ENCODE data around the gene RASGRP1. TPM values are rescaled to one million over a fixed set of nuclear protein-coding genes. Genes with fewer than 3 reads are reported as not detected.

The RASGRP1 gene
- polyA plus RNA-seq, 1 of the 3 experiments (the other 2 are of a cell fraction) = 0.03 TPM

DNA sequence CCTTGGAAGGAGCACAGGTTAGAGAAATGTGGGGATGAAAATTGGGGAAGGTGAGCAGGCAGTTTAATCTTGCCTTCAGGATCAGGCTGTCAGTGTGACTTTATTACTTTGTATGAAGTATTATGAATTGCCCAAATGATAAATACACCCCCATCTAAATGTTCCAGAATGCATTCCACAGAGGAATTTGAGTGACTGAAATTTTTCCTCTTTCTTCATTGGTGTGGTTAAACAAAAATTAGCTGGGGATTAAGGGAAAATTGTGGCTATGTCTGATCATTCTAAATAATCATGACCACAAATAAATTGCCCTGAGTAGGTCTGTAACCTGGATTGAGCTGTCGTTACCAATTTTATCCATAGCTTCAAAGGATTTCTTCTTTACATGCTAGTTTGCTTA, 77.2 kb downstream of the RASGRP1 start:
- no peak for TF ChIP-seq SMC3 (IDR thresholded peaks at IDR 0.05; ENCODE audit: low read depth, low read length)
- no peak for TF ChIP-seq CHD2 (IDR thresholded peaks at IDR 0.05; ENCODE audit: low read length, partially characterized antibody)
- Histone ChIP-seq H3K9me3 (no peaks in the 10 kb centered on the region), H3K27ac (ENCODE audit: low read depth in 2 of 2, low read length in 1 of 2) (no peak overlapping the region), H4K20me1 (ENCODE audit: insufficient read depth) (no peaks in the 10 kb centered on the region), H3F3A (replicated peaks; ENCODE audit: insufficient read depth) (peaks cover 24% of the 10 kb centered on the region), H3K4me3 (ENCODE audit: low read depth in 2 of 2, low read length in 1 of 2) (no peak overlapping the region), H3K4me1 (ENCODE audit: control insufficient read depth in 1 of 2, insufficient read depth in 2 of 2, low read depth in 1 of 2, low read length in 1 of 2) (peaks cover 0 to 16% of the 10 kb centered on the region in 2 experiments; a peak in 2 of 4 replicates), H3K9ac (no peak overlapping the region), H2AFZ (ENCODE audit: low read depth) (no peak overlapping the region), H3K79me2 (ENCODE audit: insufficient read depth) (no peaks in the 10 kb centered on the region), H3K36me3 (replicated peaks in 1 of 2; ENCODE audit: control insufficient read depth in 1 of 2, insufficient read depth in 2 of 2, low read length in 1 of 2) (peaks cover 37 to 39% of the 10 kb centered on the region in 2 experiments), H3K4me2 (no peak overlapping the region), H3K27me3 (ENCODE audit: insufficient read depth) (no peaks in the 10 kb centered on the region), H3K9me2 (no peaks in the 10 kb centered on the region)
- DNase-seq = no peak
- ChIA-PET POLR2A (no interaction called here), CTCF (no interaction called here)
- WGBS (ENCODE audit: low lambda C conversion rate) = 96% methylated on average over 1 of the region's 1 CpG

DNA sequence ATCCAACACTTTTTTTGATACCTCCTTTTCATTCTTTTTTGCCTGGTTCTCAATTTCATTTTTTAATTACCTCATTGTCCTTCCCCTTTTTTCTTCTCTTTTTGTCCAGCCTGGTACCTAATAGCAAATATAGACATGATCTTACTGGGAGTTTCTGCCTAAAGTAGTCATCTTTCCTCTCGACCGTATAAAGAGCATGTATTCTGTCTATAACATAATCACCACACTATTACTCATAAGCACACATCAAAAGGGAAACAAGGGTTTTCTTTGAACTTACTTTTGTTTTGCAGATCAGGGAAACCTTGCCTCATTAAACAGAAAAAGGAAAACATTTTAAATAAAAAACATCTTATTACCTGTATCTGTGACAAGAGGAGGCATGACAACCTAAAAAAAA, 77.7 kb downstream of the RASGRP1 start:
- Histone ChIP-seq H3K27ac (ENCODE audit: low read depth in 2 of 2, low read length in 1 of 2) (no peak overlapping the region), H3K9me2 (no peaks in the 10 kb centered on the region), H2AFZ (ENCODE audit: low read depth) (no peak overlapping the region), H3K4me3 (ENCODE audit: low read depth in 2 of 2, low read length in 1 of 2) (no peak overlapping the region), H3K79me2 (ENCODE audit: insufficient read depth) (no peaks in the 10 kb centered on the region), H4K20me1 (ENCODE audit: insufficient read depth) (no peaks in the 10 kb centered on the region), H3K36me3 (replicated peaks in 1 of 2; ENCODE audit: control insufficient read depth in 1 of 2, insufficient read depth in 2 of 2, low read length in 1 of 2) (peaks cover 42 to 43% of the 10 kb centered on the region in 2 experiments), H3K27me3 (ENCODE audit: insufficient read depth) (no peaks in the 10 kb centered on the region), H3K9me3 (no peaks in the 10 kb centered on the region), H3K4me2 (no peak overlapping the region), H3K9ac (no peak overlapping the region), H3F3A (replicated peaks; ENCODE audit: insufficient read depth) (peaks cover 24% of the 10 kb centered on the region), H3K4me1 (ENCODE audit: control insufficient read depth in 1 of 2, insufficient read depth in 2 of 2, low read depth in 1 of 2, low read length in 1 of 2) (peaks cover 0 to 16% of the 10 kb centered on the region in 2 experiments; a peak in 2 of 4 replicates)
- no peak for DNase-seq
- TF ChIP-seq SIN3A (IDR thresholded peaks at IDR 0.05; ENCODE audit: borderline replicate concordance, low read depth, low read length) (no peak), NRF1 (IDR thresholded peaks at IDR 0.05; ENCODE audit: low read depth, low read length) (no peak)
- TF ChIP-seq, protein P1, sequence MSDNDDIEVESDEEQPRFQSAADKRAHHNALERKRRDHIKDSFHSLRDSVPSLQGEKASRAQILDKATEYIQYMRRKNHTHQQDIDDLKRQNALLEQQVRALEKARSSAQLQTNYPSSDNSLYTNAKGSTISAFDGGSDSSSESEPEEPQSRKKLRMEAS (IDR thresholded peaks at IDR 0.05; ENCODE audit: low read depth) = no peak
- 97% methylated on average over 2 of the region's 2 CpGs for WGBS (ENCODE audit: low lambda C conversion rate)
- CTCF ChIA-PET = interaction anchor here (1.1 kb wide), 1 partner anchor 45 kb away, joined by 3 read pairs; no protein-coding TSS in a partner anchor
- POLR2A ChIA-PET = no interaction called here

DNA sequence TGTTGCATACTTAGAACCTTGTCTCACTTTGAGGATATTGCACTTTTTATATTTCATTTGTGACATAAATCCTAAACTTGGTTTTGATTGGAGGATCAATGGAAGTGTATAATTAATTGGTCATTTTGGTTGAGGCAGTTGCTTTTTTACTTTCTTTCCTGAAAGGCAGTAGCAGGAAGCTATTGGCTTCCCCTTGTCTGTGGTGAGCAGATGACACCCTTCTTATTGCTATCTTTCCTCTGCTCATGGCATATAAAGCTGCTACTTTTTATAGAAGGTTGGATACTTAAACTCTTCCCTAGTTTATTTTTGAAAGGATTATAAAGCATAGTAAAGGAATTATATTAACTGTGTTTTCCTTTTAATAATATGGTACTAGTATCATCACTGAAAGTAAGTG, 82.0 kb downstream of the RASGRP1 start:
- Histone ChIP-seq H4K20me1 (ENCODE audit: insufficient read depth) (no peaks in the 10 kb centered on the region), H3K9ac (no peak overlapping the region), H3K27ac (ENCODE audit: low read depth in 2 of 2, low read length in 1 of 2) (no peak overlapping the region), H3K79me2 (ENCODE audit: insufficient read depth) (0 out of 2 replicates have a peak, but pooled peaks cover 7% of the 10 kb centered on the region), H3K27me3 (ENCODE audit: insufficient read depth) (no peaks in the 10 kb centered on the region), H3F3A (replicated peaks; ENCODE audit: insufficient read depth) (peaks cover 14% of the 10 kb centered on the region), H3K36me3 (replicated peaks in 1 of 2; ENCODE audit: control insufficient read depth in 1 of 2, insufficient read depth in 2 of 2, low read length in 1 of 2) (peaks cover 50 to 53% of the 10 kb centered on the region in 2 experiments), H2AFZ (ENCODE audit: low read depth) (no peak overlapping the region), H3K9me2 (no peaks in the 10 kb centered on the region), H3K9me3 (no peaks in the 10 kb centered on the region), H3K4me3 (ENCODE audit: low read depth in 2 of 2, low read length in 1 of 2) (no peak overlapping the region), H3K4me1 (ENCODE audit: control insufficient read depth in 1 of 2, insufficient read depth in 2 of 2, low read depth in 1 of 2, low read length in 1 of 2) (peaks cover 0 to 9% of the 10 kb centered on the region in 2 experiments; a peak in 3 of 4 replicates), H3K4me2 (no peak overlapping the region)
- TF ChIP-seq, protein P2, sequence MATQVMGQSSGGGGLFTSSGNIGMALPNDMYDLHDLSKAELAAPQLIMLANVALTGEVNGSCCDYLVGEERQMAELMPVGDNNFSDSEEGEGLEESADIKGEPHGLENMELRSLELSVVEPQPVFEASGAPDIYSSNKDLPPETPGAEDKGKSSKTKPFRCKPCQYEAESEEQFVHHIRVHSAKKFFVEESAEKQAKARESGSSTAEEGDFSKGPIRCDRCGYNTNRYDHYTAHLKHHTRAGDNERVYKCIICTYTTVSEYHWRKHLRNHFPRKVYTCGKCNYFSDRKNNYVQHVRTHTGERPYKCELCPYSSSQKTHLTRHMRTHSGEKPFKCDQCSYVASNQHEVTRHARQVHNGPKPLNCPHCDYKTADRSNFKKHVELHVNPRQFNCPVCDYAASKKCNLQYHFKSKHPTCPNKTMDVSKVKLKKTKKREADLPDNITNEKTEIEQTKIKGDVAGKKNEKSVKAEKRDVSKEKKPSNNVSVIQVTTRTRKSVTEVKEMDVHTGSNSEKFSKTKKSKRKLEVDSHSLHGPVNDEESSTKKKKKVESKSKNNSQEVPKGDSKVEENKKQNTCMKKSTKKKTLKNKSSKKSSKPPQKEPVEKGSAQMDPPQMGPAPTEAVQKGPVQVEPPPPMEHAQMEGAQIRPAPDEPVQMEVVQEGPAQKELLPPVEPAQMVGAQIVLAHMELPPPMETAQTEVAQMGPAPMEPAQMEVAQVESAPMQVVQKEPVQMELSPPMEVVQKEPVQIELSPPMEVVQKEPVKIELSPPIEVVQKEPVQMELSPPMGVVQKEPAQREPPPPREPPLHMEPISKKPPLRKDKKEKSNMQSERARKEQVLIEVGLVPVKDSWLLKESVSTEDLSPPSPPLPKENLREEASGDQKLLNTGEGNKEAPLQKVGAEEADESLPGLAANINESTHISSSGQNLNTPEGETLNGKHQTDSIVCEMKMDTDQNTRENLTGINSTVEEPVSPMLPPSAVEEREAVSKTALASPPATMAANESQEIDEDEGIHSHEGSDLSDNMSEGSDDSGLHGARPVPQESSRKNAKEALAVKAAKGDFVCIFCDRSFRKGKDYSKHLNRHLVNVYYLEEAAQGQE (IDR thresholded peaks at IDR 0.05; ENCODE audit: low read depth, low read length) = no peak
- TF ChIP-seq NFIC (IDR thresholded peaks at IDR 0.05; ENCODE audit: borderline replicate concordance) = no peak
- TF ChIP-seq, protein P3, sequence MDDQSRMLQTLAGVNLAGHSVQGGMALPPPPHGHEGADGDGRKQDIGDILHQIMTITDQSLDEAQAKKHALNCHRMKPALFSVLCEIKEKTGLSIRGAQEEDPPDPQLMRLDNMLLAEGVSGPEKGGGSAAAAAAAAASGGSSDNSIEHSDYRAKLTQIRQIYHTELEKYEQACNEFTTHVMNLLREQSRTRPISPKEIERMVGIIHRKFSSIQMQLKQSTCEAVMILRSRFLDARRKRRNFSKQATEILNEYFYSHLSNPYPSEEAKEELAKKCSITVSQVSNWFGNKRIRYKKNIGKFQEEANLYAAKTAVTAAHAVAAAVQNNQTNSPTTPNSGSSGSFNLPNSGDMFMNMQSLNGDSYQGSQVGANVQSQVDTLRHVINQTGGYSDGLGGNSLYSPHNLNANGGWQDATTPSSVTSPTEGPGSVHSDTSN (IDR thresholded peaks at IDR 0.05) = no peak
- TF ChIP-seq, protein P4, sequence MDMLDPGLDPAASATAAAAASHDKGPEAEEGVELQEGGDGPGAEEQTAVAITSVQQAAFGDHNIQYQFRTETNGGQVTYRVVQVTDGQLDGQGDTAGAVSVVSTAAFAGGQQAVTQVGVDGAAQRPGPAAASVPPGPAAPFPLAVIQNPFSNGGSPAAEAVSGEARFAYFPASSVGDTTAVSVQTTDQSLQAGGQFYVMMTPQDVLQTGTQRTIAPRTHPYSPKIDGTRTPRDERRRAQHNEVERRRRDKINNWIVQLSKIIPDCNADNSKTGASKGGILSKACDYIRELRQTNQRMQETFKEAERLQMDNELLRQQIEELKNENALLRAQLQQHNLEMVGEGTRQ (IDR thresholded peaks at IDR 0.05; ENCODE audit: borderline replicate concordance, low read depth, low read length) = no peak
- TF ChIP-seq FOXJ3 (CRISPR knock-in tag; IDR thresholded peaks at IDR 0.05) = no peak
- no peak for TF ChIP-seq MXI1 (IDR thresholded peaks at IDR 0.05; ENCODE audit: low read depth, low read length)
- DNase-seq = no peak
- ChIA-PET POLR2A (no interaction called here), CTCF (interaction anchor here (1.0 kb wide), 1 partner anchor 81 kb away, joined by 3 read pairs; the partner anchor contains the start of gene RASGRP1)

Data from SK-N-SH (cell line).